B cell (primary cell): Measurements from ENCODE around the gene CHKA. TPM values are rescaled to one million over a fixed set of nuclear protein-coding genes. Genes with fewer than 3 reads are reported as not detected.

ENCODE experiments used
- ATAC-seq: fragments of 200-7000 bp; cut with Tn5 transposase; one replicate; pipeline ENCODE4 v1.10.0; 2021; ENCODE audit warnings: low read depth, mild to moderate bottlenecking, moderate number of reproducible peaks, moderate library complexity
- CTCF ChIA-PET: fragments of 350-600 bp; sonication (Branson Sonifier 250); formaldehyde crosslinking; loops from one replicate; lab custom pipeline; 2021; ENCODE audit warnings: antibody characterized with exemption, inconsistent platforms; lab: Charles Lee
- POLR2A ChIA-PET: fragments of 350-600 bp; sonication (Branson Sonifier 250); formaldehyde crosslinking; loops from one replicate; lab custom pipeline; 2021; ENCODE audit warnings: antibody characterized with exemption; lab: Charles Lee
- DNase-seq: peaks from one replicate; pipeline ENCODE4 v3.0.0; 2013
- H2AFZ ChIP-seq: 2 replicates; pipeline ENCODE4 v1.6.1; 2012; ENCODE audit warnings: mild to moderate bottlenecking, low read depth, low read length; ENCODE audit not compliant: insufficient read depth, poor library complexity, severe bottlenecking
- H3K27ac ChIP-seq, 2 donors: 1 replicate in 1 of 2; 2 replicates in 1 of 2; pipeline ENCODE4 v1.5.1; 2012 to 2013; ENCODE audit warnings: low read length in 2 of 2, mild to moderate bottlenecking in 2 of 2, moderate library complexity in 1 of 2
- H3K27me3 ChIP-seq, 4 experiments: fragments of 200-600 bp in 1 of 4; sonication (generic) in 1 of 4; replicated peaks in 1 of 4; 1 replicate in 2 of 4; 2 replicates in 2 of 4; pipeline versions ENCODE4 v1.6.1 to v1.7.0; 2013 to 2016; ENCODE audit warnings: low read length in 3 of 4, mild to moderate bottlenecking in 2 of 4, mixed read lengths in 1 of 4, moderate library complexity in 1 of 4; ENCODE audit not compliant: insufficient read depth in 4 of 4, control insufficient read depth in 3 of 4; ENCODE audit errors: control extremely low read depth in 1 of 4
- H3K36me3 ChIP-seq, 2 experiments: replicated peaks in 1 of 2; 1 replicate in 1 of 2; 2 replicates in 1 of 2; pipeline versions ENCODE4 v1.6.1 to v1.7.1; 2013; ENCODE audit warnings: low read length in 1 of 2; ENCODE audit not compliant: insufficient read depth in 2 of 2, control insufficient read depth in 1 of 2; ENCODE audit errors: control extremely low read depth in 1 of 2, extremely low read depth in 1 of 2
- H3K4me1 ChIP-seq, 2 donors: fragments of 200-600 bp in 1 of 2; sonication (generic) in 1 of 2; 1 replicate in 1 of 2; 2 replicates in 1 of 2; pipeline versions ENCODE4 v1.5.1 to v1.6.1; 2013 to 2017; ENCODE audit warnings: low read length in 2 of 2; ENCODE audit not compliant: control insufficient read depth in 2 of 2, insufficient read depth in 2 of 2
- H3K4me2 ChIP-seq: replicated peaks from 2 replicates; pipeline ENCODE3; 2012; ENCODE audit warnings: mild to moderate bottlenecking, low read depth, low read length; ENCODE audit not compliant: poor library complexity, severe bottlenecking
- H3K4me3 ChIP-seq, 5 experiments: fragments of 200-600 bp in 1 of 5; sonication (generic) in 1 of 5; 1 replicate in 3 of 5; 2 replicates in 2 of 5; pipeline versions ENCODE4 v1.5.1 to v1.7.0; 2011 to 2016; ENCODE audit warnings: low read length in 4 of 5, mild to moderate bottlenecking in 4 of 5, low read depth in 2 of 5, control low read depth in 1 of 5, moderate library complexity in 1 of 5; ENCODE audit not compliant: insufficient read depth in 1 of 5; ENCODE audit errors: control extremely low read depth in 1 of 5, extremely low read depth in 1 of 5
- H3K79me2 ChIP-seq: fragments of 200-600 bp; sonication (generic); one replicate; pipeline ENCODE4 v1.6.0; 2016; ENCODE audit warnings: low read length; ENCODE audit not compliant: control insufficient read depth, insufficient read depth
- H3K9ac ChIP-seq: fragments of 200-600 bp; sonication (generic); 2 replicates; pipeline ENCODE4 v1.6.1; 2017; ENCODE audit warnings: mild to moderate bottlenecking, low read length, moderate library complexity
- H3K9me3 ChIP-seq, 3 donors: one replicate each; pipeline versions ENCODE4 v1.6.1 to v1.7.1; 2013; ENCODE audit warnings: low read length in 2 of 3; ENCODE audit not compliant: control insufficient read depth in 2 of 3, insufficient read depth in 1 of 3; ENCODE audit errors: control extremely low read depth in 1 of 3
- H4K20me1 ChIP-seq: 2 replicates; pipeline ENCODE4 v1.6.0; 2012; ENCODE audit warnings: mild to moderate bottlenecking, low read length; ENCODE audit not compliant: insufficient read depth, control insufficient read depth, poor library complexity, severe bottlenecking
- H3K27ac Mint-ChIP-seq: one replicate; pipeline ENCODE4 v1.8.0; 2021; ENCODE audit warnings: mixed read lengths
- H3K27me3 Mint-ChIP-seq: one replicate; pipeline ENCODE4 v1.8.0; 2021; ENCODE audit warnings: mixed read lengths
- H3K4me1 Mint-ChIP-seq: one replicate; pipeline ENCODE4 v1.8.0; 2021; ENCODE audit warnings: mixed read lengths
- H3K4me3 Mint-ChIP-seq: one replicate; pipeline ENCODE4 v1.8.0; 2021; ENCODE audit warnings: mixed read lengths
- H3K9me3 Mint-ChIP-seq: one replicate; pipeline ENCODE4 v1.8.0; 2022; ENCODE audit warnings: mixed read lengths; ENCODE audit not compliant: insufficient read depth
- EZH2 ChIP-seq: IDR thresholded peaks from 2 replicates; pipeline ENCODE4 v1.6.1; 2012; ENCODE audit warnings: borderline replicate concordance, low read depth, mild to moderate bottlenecking, moderate library complexity, low read length; ENCODE audit not compliant: insufficient read depth, poor library complexity, severe bottlenecking
- WGBS: methylation state at CpG from one replicate; pipeline ENCODE4 v1.1.5; 2013; ENCODE audit warnings: missing lambda C conversion rate; ENCODE audit not compliant: insufficient coverage; 5-methylcytosine and 5-hydroxymethylcytosine counted together
- intact Hi-C: fragments of 100-400 bp; cut with micrococcal nuclease; formaldehyde crosslinking; loops from one replicate; pipeline ENCODE4 v1.10.0; 2022
- polyA plus RNA-seq: library from polyadenylated mRNA; depleted of rRNA; stranded (reverse); fragments of >200 nt; gene quantifications from 2 replicates; pipeline ENCODE4 v1.2.3, GENCODE V29; 2012
- total RNA-seq, 2 donors: library from RNA; stranded (reverse); fragments of 120-200 nt in 1 of 2; gene quantifications; 1 replicate in 1 of 2; 2 replicates in 1 of 2; pipeline versions ENCODE4 v1.2.3 to v1.2.4, GENCODE V29; 2013 to 2022
- TF ChIP-seq, protein P1 (sequence below): fragments of 200-600 bp; IDR thresholded peaks from one replicate; pipeline ENCODE4 v1.8.0; 2022; ENCODE audit warnings: antibody characterized with exemption, mild to moderate bottlenecking

Gene CHKA
- total and polyA plus RNA-seq, 2 donors (not counting 1 experiment from before 2014, with no cell fraction given) = 10.6 to 20.6 TPM

GRCh38 chr11:68077617-68078582, 43.3 kb downstream of the CHKA start:
- WGBS = 62% methylated on average over 5 of the region's 8 CpGs
- no peak overlapping the region for H3K9ac ChIP-seq
- H2AFZ ChIP-seq = no peak overlapping the region
- TF ChIP-seq, protein P1, sequence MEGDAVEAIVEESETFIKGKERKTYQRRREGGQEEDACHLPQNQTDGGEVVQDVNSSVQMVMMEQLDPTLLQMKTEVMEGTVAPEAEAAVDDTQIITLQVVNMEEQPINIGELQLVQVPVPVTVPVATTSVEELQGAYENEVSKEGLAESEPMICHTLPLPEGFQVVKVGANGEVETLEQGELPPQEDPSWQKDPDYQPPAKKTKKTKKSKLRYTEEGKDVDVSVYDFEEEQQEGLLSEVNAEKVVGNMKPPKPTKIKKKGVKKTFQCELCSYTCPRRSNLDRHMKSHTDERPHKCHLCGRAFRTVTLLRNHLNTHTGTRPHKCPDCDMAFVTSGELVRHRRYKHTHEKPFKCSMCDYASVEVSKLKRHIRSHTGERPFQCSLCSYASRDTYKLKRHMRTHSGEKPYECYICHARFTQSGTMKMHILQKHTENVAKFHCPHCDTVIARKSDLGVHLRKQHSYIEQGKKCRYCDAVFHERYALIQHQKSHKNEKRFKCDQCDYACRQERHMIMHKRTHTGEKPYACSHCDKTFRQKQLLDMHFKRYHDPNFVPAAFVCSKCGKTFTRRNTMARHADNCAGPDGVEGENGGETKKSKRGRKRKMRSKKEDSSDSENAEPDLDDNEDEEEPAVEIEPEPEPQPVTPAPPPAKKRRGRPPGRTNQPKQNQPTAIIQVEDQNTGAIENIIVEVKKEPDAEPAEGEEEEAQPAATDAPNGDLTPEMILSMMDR = no peak
- no peak for TF ChIP-seq EZH2
- no peak overlapping the region for H3K4me3 ChIP-seq
- Mint-ChIP-seq H3K27ac (no peak overlapping the region), H3K4me1 (peaks cover 12% of the 10 kb centered on the region), H3K4me3 (no peak overlapping the region), H3K27me3 (no peaks in the 10 kb centered on the region), H3K9me3 (no peaks in the 10 kb centered on the region)
- peak overlapping the region; percentile 6 for H3K4me2 ChIP-seq
- H3K36me3 ChIP-seq = peaks cover 0 to 2% of the 10 kb centered on the region in 2 experiments
- no peaks in the 10 kb centered on the region for H3K79me2 ChIP-seq
- no peak overlapping the region for H3K27ac ChIP-seq
- CTCF ChIA-PET = interaction anchor here (1.5 kb wide), 1 partner anchor 67 kb away, joined by 4 read pairs; the partner anchor contains the start of gene ALDH3B1
- DNase-seq (no peak), ATAC-seq (peak; percentile 56)
- H3K4me1 ChIP-seq = peaks cover 9 to 10% of the 10 kb centered on the region in 2 donors
- no peaks in the 10 kb centered on the region for H3K9me3 ChIP-seq
- POLR2A ChIA-PET = no interaction called here
- H4K20me1 ChIP-seq = no peaks in the 10 kb centered on the region
- H3K27me3 ChIP-seq = no peaks in the 10 kb centered on the region
- intact Hi-C loops = no loop called here
